Sigmoid colon (tissue), 4 donors: ENCODE data around the gene P2RX5.

Source experiments
- EP300 ChIP-seq, 4 donors: sonication (generic); formaldehyde crosslinking; IDR thresholded peaks; one replicate each; pipeline ENCODE4 v1.6.1; 2017; ENCODE audit warnings: antibody characterized with exemption in 4 of 4
- POLR2A ChIP-seq, 2 donors: fragments of 450-650 bp; IDR thresholded peaks; one replicate each; pipeline ENCODE4 v1.6.1; 2016; ENCODE audit warnings: antibody characterized with exemption in 2 of 2, mild to moderate bottlenecking in 2 of 2, moderate library complexity in 2 of 2
- POLR2AphosphoS5 ChIP-seq, 4 donors: sonication (generic); formaldehyde crosslinking; IDR thresholded peaks; one replicate each; pipeline ENCODE4 v1.6.1; 2017; ENCODE audit warnings: antibody characterized with exemption in 4 of 4
- TF ChIP-seq, protein P1 (sequence below), 4 experiments: fragments of 450-650 bp in 3 of 4; fragments of 200-600 bp in 1 of 4; IDR thresholded peaks; one replicate each; pipeline ENCODE4 v1.5.1; 2016 to 2019; ENCODE audit warnings: antibody characterized with exemption in 4 of 4, mild to moderate bottlenecking in 3 of 4, moderate library complexity in 2 of 4

DNA sequence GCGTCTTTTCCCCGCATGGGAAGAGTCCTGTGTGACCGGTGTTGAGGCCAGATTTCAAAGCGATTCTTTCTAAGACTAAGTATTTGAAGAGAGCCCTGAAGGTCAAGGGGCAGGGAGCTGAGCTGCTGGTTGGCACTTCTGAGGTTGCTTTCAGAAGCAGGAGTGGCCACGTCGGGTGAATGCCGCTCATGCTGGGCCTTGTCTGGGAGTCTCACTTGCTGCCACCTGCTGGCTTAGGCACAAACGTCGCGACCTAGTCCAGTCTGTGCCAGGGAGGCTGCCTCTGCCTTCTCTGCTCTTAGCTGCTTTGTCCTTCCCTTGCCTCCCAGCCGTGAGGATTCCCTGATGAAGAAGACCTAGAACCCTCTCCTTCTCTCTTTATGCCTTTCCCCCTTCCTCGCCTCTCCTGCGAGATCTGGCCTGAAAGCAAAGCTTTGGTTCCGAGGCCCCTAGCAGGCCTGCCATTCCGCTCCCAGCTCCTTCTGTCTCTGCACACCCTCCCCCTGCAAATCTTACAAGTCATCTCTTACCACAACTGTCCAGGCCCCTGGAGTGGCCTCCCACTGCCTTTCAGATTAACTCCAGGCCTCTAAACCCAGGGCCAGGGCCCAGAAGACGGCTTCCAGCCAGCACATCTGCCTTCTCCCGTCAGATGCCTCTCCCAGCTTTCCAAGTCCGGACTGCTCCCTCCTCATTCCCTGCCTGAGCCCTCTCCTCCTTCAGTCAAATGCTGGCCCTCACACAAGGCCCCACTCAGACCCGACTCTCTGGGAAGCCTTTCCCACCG is 48.0 kb downstream of the P2RX5 start:
- no peak for TF ChIP-seq POLR2AphosphoS5 (IDR thresholded peaks at IDR 0.05)
- TF ChIP-seq, protein P1, sequence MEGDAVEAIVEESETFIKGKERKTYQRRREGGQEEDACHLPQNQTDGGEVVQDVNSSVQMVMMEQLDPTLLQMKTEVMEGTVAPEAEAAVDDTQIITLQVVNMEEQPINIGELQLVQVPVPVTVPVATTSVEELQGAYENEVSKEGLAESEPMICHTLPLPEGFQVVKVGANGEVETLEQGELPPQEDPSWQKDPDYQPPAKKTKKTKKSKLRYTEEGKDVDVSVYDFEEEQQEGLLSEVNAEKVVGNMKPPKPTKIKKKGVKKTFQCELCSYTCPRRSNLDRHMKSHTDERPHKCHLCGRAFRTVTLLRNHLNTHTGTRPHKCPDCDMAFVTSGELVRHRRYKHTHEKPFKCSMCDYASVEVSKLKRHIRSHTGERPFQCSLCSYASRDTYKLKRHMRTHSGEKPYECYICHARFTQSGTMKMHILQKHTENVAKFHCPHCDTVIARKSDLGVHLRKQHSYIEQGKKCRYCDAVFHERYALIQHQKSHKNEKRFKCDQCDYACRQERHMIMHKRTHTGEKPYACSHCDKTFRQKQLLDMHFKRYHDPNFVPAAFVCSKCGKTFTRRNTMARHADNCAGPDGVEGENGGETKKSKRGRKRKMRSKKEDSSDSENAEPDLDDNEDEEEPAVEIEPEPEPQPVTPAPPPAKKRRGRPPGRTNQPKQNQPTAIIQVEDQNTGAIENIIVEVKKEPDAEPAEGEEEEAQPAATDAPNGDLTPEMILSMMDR (IDR thresholded peaks at IDR 0.05) = peak in 1 of 4 experiments; percentile 25
- TF ChIP-seq POLR2A (IDR thresholded peaks at IDR 0.05) = no peak
- TF ChIP-seq EP300 (IDR thresholded peaks at IDR 0.05) = no peak
